ENCODE measurements around the gene SHOC1. TPM values are rescaled to one million over a fixed set of nuclear protein-coding genes. Genes with fewer than 3 reads are reported as not detected.

Gene SHOC1
- total and polyA plus RNA-seq, 2 of the 4 experiments (the other 2 are of a cell fraction), result 0.03 TPM; not detected in 1

- dilution Hi-C loops (cut with HindIII; ENCODE audit: low sequenced_read_pairs, unreplicated experiment), result no loop called here
- BruUV-seq (replicated peaks), result no TSS peak
Measured at GRCh38 chr9:111812337-111812736, 17.6 kb upstream of the SHOC1 start.

More at GRCh38 chr9:111812337-111812736, 17.6 kb upstream of the SHOC1 start:
- H2AK5ac ChIP-seq (ENCODE audit: low read depth, low read length), result no peak overlapping the region
- no peak overlapping the region for H3K9ac ChIP-seq (ENCODE audit: low read depth, low read length)
- no peak overlapping the region for H3K18ac ChIP-seq (ENCODE audit: low read depth, low read length)
- H4K5ac ChIP-seq (ENCODE audit: low read depth, low read length), result no peak overlapping the region
- DNase-seq, result no peak
- in situ Hi-C loops (cut with MboI; ENCODE audit: low sequenced_read_pairs) (no loop called here), intact Hi-C loops (cut with micrococcal nuclease) (no loop called here)
- no peaks in the 10 kb centered on the region for H3K36me3 ChIP-seq (ENCODE audit: control insufficient read depth, insufficient read depth, low read length)
- no peak overlapping the region for H3K4ac ChIP-seq (ENCODE audit: low read depth, low read length)
- H2BK20ac ChIP-seq (ENCODE audit: low read depth, low read length), result no peak overlapping the region
- no CpG with 5 or more reads among the region's 3 CpGs for WGBS, 2 experiments (ENCODE audit: extremely low coverage in 2 of 2, insufficient read length in 1 of 2)
- no peak overlapping the region for H4K91ac ChIP-seq (ENCODE audit: insufficient read depth, low read depth, low read length)
- H3K4me1 ChIP-seq (ENCODE audit: control insufficient read depth, insufficient read depth, low read length), result no peaks in the 10 kb centered on the region
- H3K9me3 ChIP-seq (ENCODE audit: control insufficient read depth, insufficient read depth, low read length), result no peaks in the 10 kb centered on the region
- no peaks in the 10 kb centered on the region for H3K9me1 ChIP-seq (ENCODE audit: insufficient read depth, low read length)
- ChIA-PET POLR2A (ENCODE audit: unreplicated experiment) (no interaction called here), CTCF (no interaction called here)
- H4K8ac ChIP-seq (ENCODE audit: low read depth in 2 of 2, low read length in 2 of 2), result no peak overlapping the region
- no peak for TF ChIP-seq CEBPB (IDR thresholded peaks at IDR 0.05; ENCODE audit: low read depth, low read length)
- TF ChIP-seq MAZ (IDR thresholded peaks at IDR 0.05; ENCODE audit: borderline replicate concordance, low read depth, low read length), result no peak
- TF ChIP-seq CTCF (conservative IDR thresholded peaks at IDR 0.05; ENCODE audit: low read depth, low read length), result no peak
- no peak for TF ChIP-seq RCOR1 (IDR thresholded peaks at IDR 0.05; ENCODE audit: insufficient replicate concordance, low read length)
- TF ChIP-seq NFE2L2 (IDR thresholded peaks at IDR 0.05; ENCODE audit: low read depth, low read length), result no peak
- no peak for TF ChIP-seq RAD21 (IDR thresholded peaks at IDR 0.05; ENCODE audit: low read length)
- no peak for TF ChIP-seq SMC3 (IDR thresholded peaks at IDR 0.05; ENCODE audit: low read depth, low read length)
- no peak for TF ChIP-seq BHLHE40 (IDR thresholded peaks at IDR 0.05; ENCODE audit: low read depth, low read length)
- TF ChIP-seq ELK1 (IDR thresholded peaks at IDR 0.05; ENCODE audit: borderline replicate concordance, low read depth, low read length), result no peak
- no peak for TF ChIP-seq MAFK (IDR thresholded peaks at IDR 0.05; ENCODE audit: low read depth, low read length)
- TF ChIP-seq CHD1 (IDR thresholded peaks at IDR 0.05; ENCODE audit: low read depth, low read length), result no peak
- no peak for TF ChIP-seq MXI1 (IDR thresholded peaks at IDR 0.05; ENCODE audit: borderline replicate concordance, low read depth, low read length)
- no peak for TF ChIP-seq POLR2A (IDR thresholded peaks at IDR 0.05; ENCODE audit: low read depth, low read length)
- TF ChIP-seq FOS (IDR thresholded peaks at IDR 0.05; ENCODE audit: low read depth, low read length), result no peak
- no peak for TF ChIP-seq RFX5 (IDR thresholded peaks at IDR 0.05; ENCODE audit: low read depth, low read length)
- no peak for TF ChIP-seq USF2 (IDR thresholded peaks at IDR 0.05; ENCODE audit: low read depth, low read length)
- no peak overlapping the region for H2BK15ac ChIP-seq (ENCODE audit: low read depth, low read length)
- no peak overlapping the region for H2BK5ac ChIP-seq (ENCODE audit: low read depth, low read length, poor library complexity, severe bottlenecking)
- H2AFZ ChIP-seq (replicated peaks; ENCODE audit: low read length, poor library complexity), result no peak overlapping the region
- no peaks in the 10 kb centered on the region for H4K20me1 ChIP-seq (ENCODE audit: insufficient read depth, low read length)
- no peak overlapping the region for H2AK9ac ChIP-seq (replicated peaks; ENCODE audit: low read depth, low read length, poor library complexity)
- no peak overlapping the region for H3K4me3 ChIP-seq (ENCODE audit: insufficient read depth, low read depth, low read length)
- ATAC-seq (ENCODE audit: low read depth), result no peak
- H3K56ac ChIP-seq (ENCODE audit: extremely low read depth, insufficient read depth, low read length), result no peak overlapping the region
- no peak overlapping the region for H3K27ac ChIP-seq (ENCODE audit: insufficient read depth, low read length)
- no peak overlapping the region for H3K4me2 ChIP-seq (ENCODE audit: low read depth, low read length)
- no peak overlapping the region for H3K23ac ChIP-seq (ENCODE audit: low read depth, low read length)
- H2BK120ac ChIP-seq (ENCODE audit: low read depth, low read length), result no peak overlapping the region
- H3K14ac ChIP-seq (replicated peaks; ENCODE audit: low read depth, low read length), result no peak overlapping the region
- no peaks in the 10 kb centered on the region for H3K27me3 ChIP-seq (ENCODE audit: control insufficient read depth, insufficient read depth, low read length)
- H3K79me1 ChIP-seq (ENCODE audit: low read depth in 1 of 2, low read length in 2 of 2), result no peaks in the 10 kb centered on the region

Measured in IMR-90 (cell line).